Measurements from ENCODE around the gene TNNC1.

TNNC1 gene

GRCh38 chr3:52484680-52485461 is 31.0 kb upstream of the TNNC1 start:
- no peak for DNase-seq (ENCODE audit: low read depth in 2 of 3, low spot score in 2 of 3)

DNA sequence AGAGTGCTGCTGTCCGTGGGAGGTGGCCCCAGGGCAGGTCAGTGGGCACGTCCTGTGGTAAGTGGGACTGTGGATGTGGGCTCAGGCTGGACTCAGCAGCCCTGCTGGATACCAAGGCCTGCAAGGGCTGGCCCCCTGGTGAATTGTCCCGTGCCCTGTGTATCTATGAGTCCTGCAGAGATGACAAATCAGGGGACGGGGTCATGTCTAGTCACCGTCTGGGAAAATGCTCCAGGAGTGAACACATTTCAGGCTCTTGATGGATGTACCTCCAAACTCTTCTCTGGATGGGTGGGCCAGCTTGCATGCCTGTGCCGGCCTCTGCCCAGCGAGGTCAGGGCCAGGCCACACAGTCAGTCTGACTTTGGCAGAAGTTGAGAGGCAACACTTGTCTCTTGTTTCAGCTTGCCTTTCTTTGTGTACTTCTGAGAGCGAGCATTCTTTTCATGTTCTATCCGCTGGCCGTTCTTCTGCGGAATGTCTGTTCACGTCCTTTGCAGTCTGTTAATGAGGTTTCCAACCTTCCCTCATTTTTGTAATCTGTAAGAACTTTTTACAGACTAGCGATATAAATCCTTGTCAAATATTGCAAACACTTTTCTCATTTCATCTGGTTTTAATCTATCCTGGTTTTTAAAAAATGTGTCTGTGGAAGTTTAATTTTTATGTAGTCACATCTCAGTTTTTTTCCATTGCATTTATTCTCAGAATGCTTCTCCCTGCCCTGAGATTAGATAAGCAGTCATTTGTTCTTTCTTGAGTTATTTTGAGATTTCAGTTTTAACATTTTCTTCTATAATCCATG is 29.9 kb upstream of the TNNC1 start:
- no peak for DNase-seq (ENCODE audit: low read depth in 2 of 3, low spot score in 2 of 3)

DNA sequence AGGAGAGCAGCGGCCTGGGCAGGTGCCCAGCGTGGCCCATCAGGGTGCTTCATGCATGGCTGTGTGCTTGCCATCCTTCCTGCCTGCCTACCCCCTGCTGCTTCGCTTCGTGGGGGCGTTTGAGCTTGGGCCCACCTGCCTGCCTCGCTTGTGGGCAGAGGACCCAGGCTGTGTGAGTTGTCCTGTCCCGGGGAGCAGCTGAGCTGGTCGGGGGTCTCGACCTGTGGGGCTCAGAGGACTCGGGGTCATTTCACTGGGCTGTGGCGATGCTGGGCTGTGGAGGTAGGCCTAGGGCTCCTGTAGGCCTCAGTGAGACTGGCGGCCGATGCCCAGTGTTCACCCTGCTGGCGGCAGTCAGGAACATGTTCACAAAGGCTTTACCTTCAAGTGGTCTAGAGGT is 29.2 kb upstream of the TNNC1 start:
- DNase-seq (ENCODE audit: low read depth in 2 of 3, low spot score in 2 of 3) = no peak

DNA sequence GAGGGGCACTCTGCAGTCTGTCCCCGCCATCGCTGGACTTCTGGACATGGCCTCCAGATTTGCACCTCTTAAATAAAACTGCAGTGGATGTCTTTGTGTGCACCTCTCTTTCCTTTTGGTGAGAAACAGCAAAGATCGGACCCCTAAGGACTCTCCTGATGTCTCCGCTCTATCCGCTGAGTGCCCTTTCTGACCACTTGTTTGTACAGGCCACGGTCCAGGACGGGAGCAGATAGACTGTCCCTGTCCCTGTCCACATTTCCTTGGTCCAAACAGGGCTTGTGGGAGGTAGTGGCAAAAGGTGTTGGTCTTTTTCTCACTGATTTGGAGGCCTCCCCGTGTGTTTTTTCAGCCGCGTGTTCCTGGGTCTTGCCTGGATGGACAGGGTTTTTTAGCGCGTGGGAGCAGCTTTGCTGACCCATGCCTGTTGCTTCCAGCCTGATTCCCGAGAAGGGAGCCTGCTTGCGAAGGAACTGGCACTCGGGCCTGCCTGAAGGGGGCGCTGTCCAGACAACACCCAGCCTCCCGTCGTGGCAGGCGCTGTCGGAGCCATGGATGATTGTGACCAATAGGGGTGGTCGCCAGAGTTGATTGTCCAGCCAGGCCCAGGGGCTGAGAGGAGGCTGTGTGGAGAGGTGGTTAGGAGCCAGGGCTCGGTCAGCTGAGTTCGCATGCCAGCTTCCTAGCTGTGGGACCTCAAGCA is 28.1 kb upstream of the TNNC1 start:
- DNase-seq (ENCODE audit: low read depth in 2 of 3, low spot score in 2 of 3) = no peak

DNA sequence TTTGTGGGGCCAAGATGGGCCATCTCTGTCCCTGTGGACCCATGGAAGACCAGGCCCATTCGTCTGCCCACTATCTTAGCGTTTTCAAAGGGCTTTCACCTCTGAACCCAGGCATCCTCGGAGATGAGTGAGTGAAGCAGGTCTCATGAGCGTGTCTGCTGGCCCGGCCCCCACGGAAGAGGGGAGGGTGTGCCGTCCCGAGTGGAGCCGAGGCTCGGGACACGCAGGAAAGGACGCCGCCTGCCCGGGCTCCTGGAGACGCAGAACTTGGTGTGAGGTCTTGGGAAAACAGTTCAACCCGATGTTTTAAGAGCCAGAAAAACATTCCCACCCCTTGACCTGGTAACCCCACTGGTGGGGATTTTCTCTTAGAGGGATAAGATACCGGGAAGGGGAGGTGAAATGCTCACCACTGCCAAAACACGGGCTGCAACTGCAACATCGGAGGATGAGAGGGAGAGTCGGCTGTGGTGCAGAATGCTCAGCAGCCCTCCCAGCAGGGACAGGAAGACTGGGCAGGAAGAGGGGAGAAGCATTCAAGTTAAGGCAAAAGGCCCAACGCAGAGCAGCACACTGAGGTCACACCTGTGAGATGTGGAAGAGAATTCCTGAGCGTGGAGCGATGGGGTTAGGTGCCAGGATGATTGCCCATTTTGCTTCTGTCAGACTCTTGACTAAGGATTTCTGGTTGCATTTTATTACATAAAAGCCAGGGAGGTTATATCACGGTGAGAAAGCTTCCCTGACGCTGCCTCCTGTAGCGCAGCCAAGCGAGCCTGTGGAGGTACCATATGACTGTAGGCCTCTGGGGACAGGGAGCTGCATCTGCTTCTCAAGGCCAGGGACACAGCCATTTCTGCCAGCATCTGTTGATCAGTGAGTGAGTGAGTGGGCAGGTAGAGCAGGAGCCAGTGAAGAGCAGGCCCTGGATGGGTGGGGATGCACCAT is 27.2 kb upstream of the TNNC1 start:
- no peak for DNase-seq (ENCODE audit: low read depth in 2 of 3, low spot score in 2 of 3)

GRCh38 chr3:52479877-52480575 is 26.2 kb upstream of the TNNC1 start:
- DNase-seq (ENCODE audit: low read depth in 2 of 3, low spot score in 2 of 3) = no peak

DNA sequence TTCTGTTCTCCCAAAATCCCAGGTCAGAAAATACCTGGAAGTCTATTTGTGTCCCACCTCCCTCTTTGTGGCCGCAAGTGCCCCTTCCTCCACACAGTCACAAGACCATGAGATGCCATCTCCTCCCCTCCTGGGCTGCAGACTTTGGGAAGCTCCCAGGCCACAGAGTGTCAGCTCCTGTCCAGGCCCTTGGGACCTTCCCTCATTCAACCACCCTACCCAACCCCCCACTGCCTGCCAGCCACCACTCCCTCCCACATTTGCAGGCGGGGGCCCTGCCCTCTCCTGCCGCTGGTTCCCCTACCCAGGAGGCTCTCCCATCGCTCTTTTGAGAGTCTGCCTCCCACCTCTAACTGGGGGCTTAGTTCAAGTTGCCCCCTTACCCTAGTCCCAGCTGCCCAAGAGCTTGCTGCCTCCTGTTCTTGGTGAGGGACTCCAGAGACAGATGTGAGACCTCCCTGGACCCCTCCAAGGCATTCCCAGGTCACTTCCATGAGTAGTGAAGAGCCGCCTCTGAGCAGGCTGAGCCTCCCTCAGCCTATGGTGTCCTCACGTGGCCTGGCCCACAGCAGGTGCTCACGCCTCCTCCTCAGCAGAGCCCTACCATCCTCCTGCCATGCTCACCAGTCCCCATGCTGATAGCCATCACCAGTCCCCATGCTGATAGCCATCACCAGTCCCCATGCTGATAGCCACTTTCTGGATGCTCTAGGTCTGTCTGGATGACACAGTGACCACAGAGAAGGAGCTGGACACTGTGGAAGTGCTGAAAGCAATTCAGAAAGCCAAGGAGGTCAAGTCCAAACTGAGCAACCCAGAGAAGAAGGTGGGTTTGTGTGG is 25.4 kb upstream of the TNNC1 start:
- no peak for DNase-seq (ENCODE audit: low read depth in 2 of 3, low spot score in 2 of 3)

- no peak for DNase-seq (ENCODE audit: low read depth in 2 of 3, low spot score in 2 of 3)
These were observed 23.9 kb upstream of the TNNC1 start for GRCh38 chr3:52477796-52478095.

DNA sequence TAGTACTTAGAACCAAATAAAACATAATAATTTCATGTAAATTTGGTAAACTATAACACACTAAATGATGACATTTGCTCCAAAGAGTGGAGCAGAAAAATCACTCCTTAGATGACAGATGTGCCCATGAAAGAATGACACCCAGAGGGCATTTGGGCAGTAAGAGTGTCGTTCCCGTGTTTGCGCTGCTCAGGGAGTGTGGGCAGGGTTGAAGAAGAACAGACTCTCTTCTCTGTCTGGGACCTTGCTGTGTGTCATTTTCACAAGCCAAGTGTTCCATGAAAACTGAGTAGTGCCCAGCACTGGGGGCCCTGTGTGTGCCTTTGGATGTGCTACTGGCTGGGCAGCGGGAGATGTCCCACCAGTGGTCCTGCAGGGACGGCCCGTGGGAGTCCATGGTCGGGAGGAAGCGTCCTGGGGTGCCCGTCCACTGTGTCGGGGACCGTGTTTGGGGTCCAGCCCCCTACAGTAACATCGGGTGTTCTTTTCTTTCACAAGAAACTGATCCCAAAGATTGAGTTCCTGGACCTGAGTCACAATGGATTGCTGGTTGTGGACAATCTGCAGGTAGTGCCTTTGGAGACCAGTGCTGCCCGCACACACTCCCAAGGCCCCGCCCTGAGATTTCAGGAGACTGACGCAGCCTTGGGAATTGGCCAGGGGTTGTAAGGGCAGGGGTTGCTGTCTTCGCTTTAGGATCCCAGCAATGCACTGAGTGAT is 23.4 kb upstream of the TNNC1 start:
- no peak for DNase-seq (ENCODE audit: low read depth in 2 of 3, low spot score in 2 of 3)

DNA sequence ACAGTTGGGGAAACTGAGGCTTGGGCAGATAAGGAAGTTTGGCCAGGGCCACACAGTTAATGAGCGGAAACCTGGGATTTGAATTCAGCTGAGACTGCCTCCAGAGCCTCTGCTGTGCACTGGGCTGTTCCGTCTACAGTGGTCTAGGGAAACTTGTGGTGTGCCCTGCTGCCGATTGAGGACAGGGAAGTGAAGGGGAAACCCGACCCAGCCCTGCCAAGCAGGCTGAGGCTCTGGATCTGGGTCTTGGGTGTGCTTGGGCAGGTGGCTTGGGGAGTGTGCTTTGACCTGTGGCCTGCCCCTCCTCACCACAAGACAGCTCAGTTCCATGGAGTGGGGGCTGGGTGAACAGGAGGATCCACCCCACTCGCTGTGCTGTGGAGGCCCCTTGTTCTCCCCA is 19.2 kb upstream of the TNNC1 start:
- no peak for DNase-seq (ENCODE audit: low read depth in 2 of 3, low spot score in 2 of 3)

GRCh38 chr3:52472239-52473000 is 18.6 kb upstream of the TNNC1 start:
- DNase-seq (ENCODE audit: low read depth in 2 of 3, low spot score in 2 of 3) = no peak

DNA sequence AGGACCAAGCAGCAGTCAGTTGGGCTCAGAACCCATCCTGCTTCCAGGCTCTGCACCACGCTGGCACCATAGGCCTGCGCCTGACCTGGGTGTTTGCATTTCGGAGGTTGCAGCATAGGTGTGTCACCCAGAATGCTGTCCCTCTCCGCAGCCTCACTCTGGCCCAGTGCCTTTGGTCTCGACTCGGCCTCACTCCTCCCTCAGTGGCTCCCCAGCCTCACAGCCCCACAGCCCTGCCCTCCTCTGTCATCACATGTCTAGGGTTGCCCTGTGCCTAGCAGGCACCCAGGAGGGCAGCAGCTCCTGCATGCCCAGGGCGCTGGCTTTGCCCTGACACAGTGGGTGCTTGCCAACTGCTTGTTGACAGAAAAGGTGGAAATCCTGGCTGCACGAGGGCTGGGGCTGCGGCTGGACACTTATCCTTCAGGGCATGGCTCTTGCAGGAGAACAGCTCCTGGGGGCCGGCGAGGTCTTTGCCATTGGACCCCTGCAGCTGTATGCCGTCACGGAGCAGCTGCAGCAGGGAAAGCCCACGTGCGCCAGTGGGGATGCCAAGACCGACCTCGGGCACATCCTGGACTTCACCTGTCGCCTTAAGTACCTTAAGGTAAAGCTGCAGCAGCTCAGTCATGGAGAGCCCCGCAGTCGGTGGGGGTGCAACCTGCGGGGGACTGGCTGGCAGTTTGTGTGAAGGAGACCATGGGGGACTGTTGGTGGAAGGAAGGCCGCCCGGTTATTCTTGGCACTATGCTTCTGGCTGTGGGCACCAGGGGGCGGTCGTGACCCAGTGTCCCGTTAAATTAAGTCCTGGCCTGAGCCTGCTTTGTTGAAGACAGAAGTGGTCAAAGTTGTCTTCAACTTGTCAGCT is 17.8 kb upstream of the TNNC1 start:
- DNase-seq (ENCODE audit: low read depth in 2 of 3, low spot score in 2 of 3) = no peak

GRCh38 chr3:52470920-52471319 is 17.1 kb upstream of the TNNC1 start:
- DNase-seq (ENCODE audit: low read depth in 2 of 3, low spot score in 2 of 3) = no peak

DNA sequence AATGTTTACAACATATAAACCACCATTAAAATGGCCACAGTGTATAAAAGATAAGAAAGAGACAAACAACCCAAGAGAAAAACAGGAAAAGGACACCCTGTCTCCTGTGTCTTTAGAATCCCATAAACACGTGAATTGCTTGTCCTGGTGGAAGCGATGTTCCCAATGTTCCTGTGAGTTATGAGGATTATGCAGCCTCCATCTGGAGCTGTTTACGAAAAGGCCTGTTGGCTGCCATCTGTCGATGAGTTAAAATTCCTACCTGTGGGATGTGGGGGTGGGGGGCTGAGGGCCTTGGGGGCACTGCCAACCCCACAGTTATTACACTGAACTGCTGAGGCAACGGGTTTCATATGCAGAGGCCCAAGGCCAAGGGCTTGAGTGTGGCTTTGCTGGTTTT is 15.2 kb upstream of the TNNC1 start:
- no peak for DNase-seq (ENCODE audit: low read depth in 2 of 3, low spot score in 2 of 3)

- DNase-seq (ENCODE audit: low read depth in 2 of 3, low spot score in 2 of 3) = no peak
These were observed 14.5 kb upstream of the TNNC1 start for GRCh38 chr3:52468336-52468735.

- no peak for DNase-seq (ENCODE audit: low read depth in 2 of 3, low spot score in 2 of 3)
These were observed 9.6 kb upstream of the TNNC1 start for GRCh38 chr3:52463416-52463815.

- no peak for DNase-seq (ENCODE audit: low read depth in 2 of 3, low spot score in 2 of 3)
These were observed 8.0 kb upstream of the TNNC1 start for GRCh38 chr3:52461874-52462273.

Measured in activated CD8-positive, alpha-beta memory T cell treated with anti-CD3 and anti-CD28 coated beads for 48 hours (primary cell).